HG03139 (cell line): ENCODE results near the gene LY9.

Experiments used
- ATAC-seq: cut with Tn5 transposase; IDR thresholded peaks from one replicate; pipeline ENCODE4 v1.9.1; 2021; ENCODE audit not compliant: unreplicated experiment

LY9 gene

GRCh38 chr1:160800645-160801408, 4.9 kb downstream of the LY9 start:
- no peak for ATAC-seq

- ATAC-seq = no peak
Observed at GRCh38 chr1:160801836-160802580, 6.0 kb downstream of the LY9 start.

GRCh38 chr1:160806109-160806665, 10.2 kb downstream of the LY9 start:
- no peak for ATAC-seq

GRCh38 chr1:160806784-160807183, 10.8 kb downstream of the LY9 start:
- no peak for ATAC-seq

- ATAC-seq = no peak
Observed at GRCh38 chr1:160807247-160807646, 11.3 kb downstream of the LY9 start.

- ATAC-seq = no peak
Observed at GRCh38 chr1:160807738-160808137, 11.8 kb downstream of the LY9 start.

- ATAC-seq = no peak
Observed at GRCh38 chr1:160808289-160808688, 12.3 kb downstream of the LY9 start.

- ATAC-seq = no peak
Observed at GRCh38 chr1:160810486-160810885, 14.5 kb downstream of the LY9 start.

GRCh38 chr1:160811147-160811546, 15.2 kb downstream of the LY9 start:
- no peak for ATAC-seq

GRCh38 chr1:160813215-160813614, 17.2 kb downstream of the LY9 start:
- no peak for ATAC-seq

- no peak for ATAC-seq
Observed at GRCh38 chr1:160814316-160814715, 18.3 kb downstream of the LY9 start.

- ATAC-seq = no peak
Observed at GRCh38 chr1:160814856-160815255, 18.9 kb downstream of the LY9 start.

- ATAC-seq = no peak
Observed at GRCh38 chr1:160818207-160818937, 22.4 kb downstream of the LY9 start.

- no peak for ATAC-seq
Observed at GRCh38 chr1:160819186-160819585, 23.2 kb downstream of the LY9 start.

- ATAC-seq = no peak
Observed at GRCh38 chr1:160821627-160822026, 25.7 kb downstream of the LY9 start.

GRCh38 chr1:160823296-160823695, 27.3 kb downstream of the LY9 start:
- ATAC-seq = no peak

- ATAC-seq = no peak
Observed at GRCh38 chr1:160826546-160826945, 30.6 kb downstream of the LY9 start.

GRCh38 chr1:160827418-160827817, 31.4 kb downstream of the LY9 start:
- ATAC-seq = no peak

GRCh38 chr1:160829766-160830165, 33.8 kb downstream of the LY9 start:
- ATAC-seq = no peak

GRCh38 chr1:160830321-160831153, 34.6 kb downstream of the LY9 start:
- no peak for ATAC-seq
